ENCODE results near the gene PRKAG1.

The PRKAG1 gene

DNA sequence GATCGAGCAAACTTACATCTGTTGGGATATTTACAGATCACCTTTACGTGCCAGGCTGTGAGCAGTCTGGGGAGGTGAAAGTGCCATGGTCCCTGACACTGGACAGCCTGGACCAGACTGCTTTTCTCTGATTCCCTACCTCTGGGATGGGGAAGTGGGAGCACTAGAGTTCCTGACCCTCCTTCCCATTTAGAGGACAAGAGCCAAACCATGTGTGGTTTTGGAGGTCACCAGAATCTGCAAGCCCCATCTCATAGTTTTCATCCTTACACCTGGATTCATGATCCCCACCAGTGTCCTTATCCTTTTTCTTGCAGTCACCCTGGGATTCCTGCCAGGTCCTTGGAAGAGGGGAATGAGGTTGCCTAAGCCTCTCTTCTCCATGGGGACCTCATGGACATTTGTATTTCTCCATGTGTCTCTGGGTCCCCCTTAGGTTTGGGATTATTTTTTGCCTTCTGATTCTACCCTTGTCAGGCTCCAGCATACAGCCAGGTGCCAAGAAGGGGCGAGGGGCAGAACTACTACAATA lies 45.6 kb downstream of the PRKAG1 start:
- no peak overlapping the region for H2AFZ ChIP-seq (ENCODE audit: low read length)
- no peak overlapping the region for H3K9ac ChIP-seq (ENCODE audit: low read depth, low read length, poor library complexity, severe bottlenecking)
- H3K79me2 ChIP-seq (ENCODE audit: insufficient read depth, low read length): no peaks in the 10 kb centered on the region
- H3F3A ChIP-seq (ENCODE audit: low read depth): no peaks in the 10 kb centered on the region
- H3K9me2 ChIP-seq (replicated peaks; ENCODE audit: low read depth, low read length): no peaks in the 10 kb centered on the region
- H3K36me3 ChIP-seq (ENCODE audit: insufficient read depth, low read length): no peaks in the 10 kb centered on the region
- no peaks in the 10 kb centered on the region for H4K20me1 ChIP-seq (ENCODE audit: insufficient read depth, low read length, poor library complexity, severe bottlenecking)
- H3K4me3 ChIP-seq (ENCODE audit: low read length, poor library complexity, severe bottlenecking): no peak overlapping the region
- no peaks in the 10 kb centered on the region for H3K9me3 ChIP-seq (ENCODE audit: insufficient read depth, low read depth, low read length)
- peaks cover 8% of the 10 kb centered on the region for H3K27me3 ChIP-seq (ENCODE audit: insufficient read depth, low read length, poor library complexity, severe bottlenecking)
- H3K4me1 ChIP-seq (ENCODE audit: insufficient read depth, low read length, poor library complexity, severe bottlenecking): peaks cover 4% of the 10 kb centered on the region
- TF ChIP-seq, protein P1, sequence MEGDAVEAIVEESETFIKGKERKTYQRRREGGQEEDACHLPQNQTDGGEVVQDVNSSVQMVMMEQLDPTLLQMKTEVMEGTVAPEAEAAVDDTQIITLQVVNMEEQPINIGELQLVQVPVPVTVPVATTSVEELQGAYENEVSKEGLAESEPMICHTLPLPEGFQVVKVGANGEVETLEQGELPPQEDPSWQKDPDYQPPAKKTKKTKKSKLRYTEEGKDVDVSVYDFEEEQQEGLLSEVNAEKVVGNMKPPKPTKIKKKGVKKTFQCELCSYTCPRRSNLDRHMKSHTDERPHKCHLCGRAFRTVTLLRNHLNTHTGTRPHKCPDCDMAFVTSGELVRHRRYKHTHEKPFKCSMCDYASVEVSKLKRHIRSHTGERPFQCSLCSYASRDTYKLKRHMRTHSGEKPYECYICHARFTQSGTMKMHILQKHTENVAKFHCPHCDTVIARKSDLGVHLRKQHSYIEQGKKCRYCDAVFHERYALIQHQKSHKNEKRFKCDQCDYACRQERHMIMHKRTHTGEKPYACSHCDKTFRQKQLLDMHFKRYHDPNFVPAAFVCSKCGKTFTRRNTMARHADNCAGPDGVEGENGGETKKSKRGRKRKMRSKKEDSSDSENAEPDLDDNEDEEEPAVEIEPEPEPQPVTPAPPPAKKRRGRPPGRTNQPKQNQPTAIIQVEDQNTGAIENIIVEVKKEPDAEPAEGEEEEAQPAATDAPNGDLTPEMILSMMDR (conservative IDR thresholded peaks at IDR 0.05; ENCODE audit: low read length): no peak; the same call in 1 of the 2 replicates
- TF ChIP-seq EZH2phosphoT487 (IDR thresholded peaks at IDR 0.05; ENCODE audit: borderline replicate concordance): no peak
- no peak overlapping the region for H3K4me2 ChIP-seq (ENCODE audit: low read depth, low read length, poor library complexity, severe bottlenecking)

DNA sequence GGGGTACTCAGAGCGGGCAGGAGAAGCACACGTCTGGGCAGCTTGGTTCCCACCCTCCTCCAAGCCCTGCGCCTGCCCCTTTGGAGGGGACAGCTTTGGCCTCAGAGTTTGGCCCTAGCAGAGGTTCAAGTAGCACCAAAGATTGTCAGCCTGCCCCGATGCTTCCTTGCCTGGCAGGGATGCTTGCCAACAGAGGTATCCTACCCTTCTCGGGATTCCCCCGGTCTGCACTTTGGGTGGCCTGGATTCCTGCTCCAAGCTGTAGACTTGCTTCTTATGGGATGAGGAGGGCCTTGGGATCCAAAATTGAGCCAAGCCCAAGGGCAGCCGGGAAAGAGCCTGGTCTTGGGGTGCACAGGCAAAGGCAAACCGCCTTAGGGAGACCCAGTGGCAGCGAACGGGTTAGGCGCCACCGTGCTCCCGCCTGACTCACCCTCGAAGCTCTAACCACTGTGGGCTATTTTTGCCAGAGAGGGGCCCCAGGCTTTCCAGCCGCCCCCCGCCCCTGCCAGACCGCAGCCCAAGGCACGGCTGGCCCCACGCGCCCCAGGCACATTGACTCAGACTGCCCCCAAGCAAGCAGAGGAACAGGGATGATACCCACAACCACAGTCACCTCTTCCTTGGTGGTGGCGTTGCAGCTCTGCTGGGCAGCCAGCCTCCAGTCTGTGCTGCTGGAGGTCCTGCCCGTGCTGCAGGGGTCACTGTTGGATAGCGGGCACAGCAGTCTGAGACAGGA lies 46.2 kb downstream of the PRKAG1 start:
- Histone ChIP-seq H3F3A (ENCODE audit: low read depth) (no peaks in the 10 kb centered on the region), H3K27me3 (ENCODE audit: insufficient read depth, low read length, poor library complexity, severe bottlenecking) (peaks cover 8% of the 10 kb centered on the region), H3K4me1 (ENCODE audit: insufficient read depth, low read length, poor library complexity, severe bottlenecking) (no peaks in the 10 kb centered on the region), H3K9ac (ENCODE audit: low read depth, low read length, poor library complexity, severe bottlenecking) (no peak overlapping the region), H3K9me2 (replicated peaks; ENCODE audit: low read depth, low read length) (no peaks in the 10 kb centered on the region), H3K4me2 (ENCODE audit: low read depth, low read length, poor library complexity, severe bottlenecking) (no peak overlapping the region), H2AFZ (ENCODE audit: low read length) (peak overlapping the region; percentile 80; the same call in 1 of the 2 replicates), H3K4me3 (ENCODE audit: low read length, poor library complexity, severe bottlenecking) (no peak overlapping the region), H3K9me3 (ENCODE audit: insufficient read depth, low read depth, low read length) (no peaks in the 10 kb centered on the region), H3K36me3 (ENCODE audit: insufficient read depth, low read length) (no peaks in the 10 kb centered on the region), H3K79me2 (ENCODE audit: insufficient read depth, low read length) (no peaks in the 10 kb centered on the region), H4K20me1 (ENCODE audit: insufficient read depth, low read length, poor library complexity, severe bottlenecking) (no peaks in the 10 kb centered on the region)
- TF ChIP-seq, protein P1 (conservative IDR thresholded peaks at IDR 0.05; ENCODE audit: low read length): peak; percentile 34
- TF ChIP-seq EZH2phosphoT487 (IDR thresholded peaks at IDR 0.05; ENCODE audit: borderline replicate concordance): no peak

DNA sequence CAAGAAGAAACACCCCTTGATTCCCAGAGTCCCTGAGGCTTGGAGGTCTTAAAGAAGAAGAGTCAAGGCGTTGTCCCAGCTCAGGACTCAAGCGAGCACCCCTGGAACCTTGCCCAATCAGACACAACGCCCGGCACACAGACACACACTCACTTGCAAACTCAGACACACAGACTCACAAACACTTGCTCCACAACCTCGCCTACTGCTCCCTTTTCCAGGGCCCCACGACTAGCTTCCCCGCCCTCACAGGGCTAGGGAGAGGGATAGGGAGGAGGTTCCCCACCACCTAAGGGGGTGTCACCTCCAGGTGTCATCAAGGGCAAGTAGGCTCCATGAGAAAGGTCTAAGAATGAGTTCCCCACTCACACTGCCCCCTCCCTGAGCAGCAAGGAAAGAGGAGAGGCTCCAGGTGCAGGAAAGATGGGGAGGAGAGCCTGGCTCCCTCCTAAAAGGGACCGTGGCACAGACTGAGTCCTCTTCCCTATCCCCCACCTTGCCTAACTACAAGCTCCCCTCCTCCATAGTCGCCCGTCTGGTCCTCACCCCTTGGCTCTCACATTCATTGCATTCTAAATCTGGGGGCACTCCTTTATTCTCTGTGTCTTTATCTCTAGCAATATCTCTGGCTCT lies 47.8 kb downstream of the PRKAG1 start:
- H2AFZ ChIP-seq (ENCODE audit: low read length): peak overlapping the region; percentile 80
- peak overlapping the region; percentile 70 for H3K4me3 ChIP-seq (ENCODE audit: low read length, poor library complexity, severe bottlenecking)
- no peaks in the 10 kb centered on the region for H3K9me2 ChIP-seq (replicated peaks; ENCODE audit: low read depth, low read length)
- no peaks in the 10 kb centered on the region for H4K20me1 ChIP-seq (ENCODE audit: insufficient read depth, low read length, poor library complexity, severe bottlenecking)
- peak overlapping the region; percentile 80 for H3K4me2 ChIP-seq (ENCODE audit: low read depth, low read length, poor library complexity, severe bottlenecking)
- TF ChIP-seq EZH2phosphoT487 (IDR thresholded peaks at IDR 0.05; ENCODE audit: borderline replicate concordance): no peak
- TF ChIP-seq, protein P1 (conservative IDR thresholded peaks at IDR 0.05; ENCODE audit: low read length): no peak
- H3K9ac ChIP-seq (ENCODE audit: low read depth, low read length, poor library complexity, severe bottlenecking): peak overlapping the region; percentile 47
- no peaks in the 10 kb centered on the region for H3K4me1 ChIP-seq (ENCODE audit: insufficient read depth, low read length, poor library complexity, severe bottlenecking)
- peaks cover 8% of the 10 kb centered on the region for H3K27me3 ChIP-seq (ENCODE audit: insufficient read depth, low read length, poor library complexity, severe bottlenecking)
- no peaks in the 10 kb centered on the region for H3F3A ChIP-seq (ENCODE audit: low read depth)
- no peaks in the 10 kb centered on the region for H3K79me2 ChIP-seq (ENCODE audit: insufficient read depth, low read length)
- no peaks in the 10 kb centered on the region for H3K9me3 ChIP-seq (ENCODE audit: insufficient read depth, low read depth, low read length)
- H3K36me3 ChIP-seq (ENCODE audit: insufficient read depth, low read length): no peaks in the 10 kb centered on the region

Data from Loucy (cell line).